ENCODE data around the gene ZNF836. TPM values are rescaled to one million over a fixed set of nuclear protein-coding genes. Genes with fewer than 3 reads are reported as not detected.
"Not testable (repeated sequence)": the region's sequence is repeated elsewhere in the genome, so short reads cannot be mapped to it uniquely, and the experiment has no call there.

The ZNF836 gene
- total and polyA plus RNA-seq, 9 of the 15 experiments (the other 6 are each of a cell fraction or from before 2014, with no cell fraction given), result 0.24 to 0.69 (median 0.64) TPM; not detected in 2

DNA sequence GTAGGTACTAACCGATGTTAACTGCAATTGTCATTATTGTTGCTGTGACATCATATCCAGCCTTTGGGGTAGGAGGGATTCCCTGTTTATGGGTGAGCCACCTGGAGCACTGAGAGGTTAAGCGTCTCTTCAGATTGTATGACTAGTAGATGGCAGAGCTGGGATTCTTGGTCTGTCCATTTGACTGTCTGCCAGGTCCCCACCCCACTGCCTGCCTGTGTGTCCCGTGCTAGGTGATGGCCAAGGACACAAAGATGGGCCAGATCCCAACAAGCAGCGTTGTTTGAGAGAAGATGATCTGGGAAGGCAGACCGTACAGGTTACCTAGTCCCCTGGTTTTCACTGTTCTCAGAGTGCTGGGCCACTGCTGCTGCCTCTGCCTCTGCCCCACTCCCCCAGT lies 35.1 kb upstream of the ZNF836 start:
- 0 out of 2 replicates have a peak, but pooled peaks cover 4% of the 10 kb centered on the region for H4K20me1 ChIP-seq (replicated peaks; ENCODE audit: control insufficient read depth, insufficient read depth, low read length)
- no peak overlapping the region for H3K4me2 ChIP-seq (ENCODE audit: insufficient read depth, low read length)
- peaks cover 0 to 5% of the 10 kb centered on the region in 2 experiments; a peak in 1 of 5 replicates for H3K4me1 ChIP-seq (replicated peaks in 1 of 2; ENCODE audit: control insufficient read depth in 2 of 2, insufficient read depth in 2 of 2, low read length in 2 of 2)
- H3K36me3 ChIP-seq (ENCODE audit: control insufficient read depth, insufficient read depth, low read length), result peaks cover 92% of the 10 kb centered on the region
- no TSS peak for BruUV-seq (replicated peaks)
- DNase-seq (ENCODE audit: extremely low read depth in 1 of 4, low spot score in 3 of 4), result no peak
- TF ChIP-seq BRCA1 (IDR thresholded peaks at IDR 0.05), result no peak
- no peak for TF ChIP-seq BRCA1 (CRISPR knock-in tag; IDR thresholded peaks at IDR 0.05)
- TF ChIP-seq FOXM1 (IDR thresholded peaks at IDR 0.05; ENCODE audit: low read depth), result no peak
- TF ChIP-seq FOXM1 (CRISPR knock-in tag; IDR thresholded peaks at IDR 0.05; ENCODE audit: low read depth), result no peak
- TF ChIP-seq KAT2B (IDR thresholded peaks at IDR 0.05; ENCODE audit: low read depth, low read length), result no peak
- no peak for TF ChIP-seq LARP7 (IDR thresholded peaks at IDR 0.05)
- TF ChIP-seq, protein P1, sequence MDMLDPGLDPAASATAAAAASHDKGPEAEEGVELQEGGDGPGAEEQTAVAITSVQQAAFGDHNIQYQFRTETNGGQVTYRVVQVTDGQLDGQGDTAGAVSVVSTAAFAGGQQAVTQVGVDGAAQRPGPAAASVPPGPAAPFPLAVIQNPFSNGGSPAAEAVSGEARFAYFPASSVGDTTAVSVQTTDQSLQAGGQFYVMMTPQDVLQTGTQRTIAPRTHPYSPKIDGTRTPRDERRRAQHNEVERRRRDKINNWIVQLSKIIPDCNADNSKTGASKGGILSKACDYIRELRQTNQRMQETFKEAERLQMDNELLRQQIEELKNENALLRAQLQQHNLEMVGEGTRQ (CRISPR knock-in tag; IDR thresholded peaks at IDR 0.05), result no peak
- TF ChIP-seq, protein P2, sequence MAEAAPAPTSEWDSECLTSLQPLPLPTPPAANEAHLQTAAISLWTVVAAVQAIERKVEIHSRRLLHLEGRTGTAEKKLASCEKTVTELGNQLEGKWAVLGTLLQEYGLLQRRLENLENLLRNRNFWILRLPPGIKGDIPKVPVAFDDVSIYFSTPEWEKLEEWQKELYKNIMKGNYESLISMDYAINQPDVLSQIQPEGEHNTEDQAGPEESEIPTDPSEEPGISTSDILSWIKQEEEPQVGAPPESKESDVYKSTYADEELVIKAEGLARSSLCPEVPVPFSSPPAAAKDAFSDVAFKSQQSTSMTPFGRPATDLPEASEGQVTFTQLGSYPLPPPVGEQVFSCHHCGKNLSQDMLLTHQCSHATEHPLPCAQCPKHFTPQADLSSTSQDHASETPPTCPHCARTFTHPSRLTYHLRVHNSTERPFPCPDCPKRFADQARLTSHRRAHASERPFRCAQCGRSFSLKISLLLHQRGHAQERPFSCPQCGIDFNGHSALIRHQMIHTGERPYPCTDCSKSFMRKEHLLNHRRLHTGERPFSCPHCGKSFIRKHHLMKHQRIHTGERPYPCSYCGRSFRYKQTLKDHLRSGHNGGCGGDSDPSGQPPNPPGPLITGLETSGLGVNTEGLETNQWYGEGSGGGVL (CRISPR knock-in tag; IDR thresholded peaks at IDR 0.05), result no peak
- TF ChIP-seq GTF2F1 (IDR thresholded peaks at IDR 0.05; ENCODE audit: low read depth, low read length), result no peak
- no peak for TF ChIP-seq BCOR (IDR thresholded peaks at IDR 0.05)
- no peak for TF ChIP-seq ESRRB (CRISPR knock-in tag; IDR thresholded peaks at IDR 0.05; ENCODE audit: borderline replicate concordance)
- H3K4me3 ChIP-seq, result no peak overlapping the region
- no peak for FAIRE-seq
- H3K9me1 ChIP-seq (ENCODE audit: control insufficient read depth, insufficient read depth, low read length), result no peaks in the 10 kb centered on the region
- peaks cover 32% of the 10 kb centered on the region for H3K79me2 ChIP-seq (ENCODE audit: control insufficient read depth, insufficient read depth, low read length)
- no peak for ATAC-seq
- H2AFZ ChIP-seq (ENCODE audit: low read depth, low read length), result no peak overlapping the region
- H3K27ac ChIP-seq (ENCODE audit: extremely low read depth, low read depth, low read length), result no peak overlapping the region
- in situ Hi-C loops (cut with MboI) (no loop called here), intact Hi-C loops (cut with micrococcal nuclease) (no loop called here)
- peak overlapping the region in 1 of 2 experiments; percentile 50; a peak in 1 of 4 replicates for H3K9ac ChIP-seq (ENCODE audit: insufficient read depth in 1 of 2, low read depth in 2 of 2, low read length in 2 of 2)
- H3K9me3 ChIP-seq (replicated peaks; ENCODE audit: control insufficient read depth, insufficient read depth, low read depth, low read length), result no peaks in the 10 kb centered on the region
- WGBS (ENCODE audit: insufficient coverage, low coverage, missing lambda C conversion rate), result 91% methylated on average over 5 of the region's 5 CpGs
- no peaks in the 10 kb centered on the region for H3K27me3 ChIP-seq (ENCODE audit: control insufficient read depth in 2 of 2, insufficient read depth in 2 of 2, low read length in 2 of 2)
- CTCF ChIA-PET (ENCODE audit: low intra/inter-chr PET ratio), result no interaction called here
- POLR2A ChIA-PET, result no interaction called here

DNA sequence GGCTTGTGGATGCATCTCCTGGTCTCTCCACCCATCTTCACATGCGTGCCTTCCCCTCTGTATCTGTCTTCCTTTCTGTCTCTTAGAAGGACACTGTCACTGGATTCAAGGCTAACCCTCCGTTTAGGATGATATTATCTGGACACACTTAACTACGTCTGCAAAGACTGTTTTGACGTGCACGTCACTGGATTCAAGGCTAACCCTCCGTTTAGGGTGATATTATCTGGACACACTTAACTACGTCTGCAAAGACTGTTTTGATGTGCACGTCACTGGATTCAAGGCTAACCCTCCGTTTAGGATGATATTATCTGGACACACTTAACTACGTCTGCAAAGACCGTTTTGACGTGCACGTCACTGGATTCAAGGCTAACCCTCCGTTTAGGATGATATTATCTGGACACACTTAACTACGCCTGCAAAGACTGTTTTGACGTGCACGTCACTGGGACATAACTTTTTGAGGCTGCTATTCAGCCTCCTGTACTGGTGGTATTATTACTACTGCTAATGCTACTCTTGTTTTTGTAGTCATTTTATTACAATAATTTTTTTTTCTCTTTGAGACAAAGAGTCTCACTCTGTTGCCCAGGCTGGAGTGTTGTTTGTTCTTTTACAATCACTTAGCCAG lies 29.5 kb upstream of the ZNF836 start:
- H3K27me3 ChIP-seq (ENCODE audit: control insufficient read depth in 2 of 2, insufficient read depth in 2 of 2, low read length in 2 of 2); H3K9me1 ChIP-seq (ENCODE audit: control insufficient read depth, insufficient read depth, low read length); H3K27ac ChIP-seq (ENCODE audit: extremely low read depth, low read depth, low read length); DNase-seq (ENCODE audit: extremely low read depth in 1 of 4, low spot score in 3 of 4); ATAC-seq; FAIRE-seq; H2AFZ ChIP-seq (ENCODE audit: low read depth, low read length); H4K20me1 ChIP-seq (replicated peaks; ENCODE audit: control insufficient read depth, insufficient read depth, low read length); H3K4me2 ChIP-seq (ENCODE audit: insufficient read depth, low read length); H3K4me1 ChIP-seq (replicated peaks in 1 of 2; ENCODE audit: control insufficient read depth in 2 of 2, insufficient read depth in 2 of 2, low read length in 2 of 2); in situ Hi-C loops (cut with MboI); H3K9ac ChIP-seq (ENCODE audit: insufficient read depth in 1 of 2, low read depth in 2 of 2, low read length in 2 of 2); BruUV-seq (replicated peaks); intact Hi-C loops (cut with micrococcal nuclease); H3K4me3 ChIP-seq; CTCF ChIA-PET (ENCODE audit: low intra/inter-chr PET ratio); H3K9me3 ChIP-seq (replicated peaks; ENCODE audit: control insufficient read depth, insufficient read depth, low read depth, low read length): not testable (repeated sequence)
- 69% methylated on average over 16 of the region's 17 CpGs for WGBS (ENCODE audit: insufficient coverage, low coverage, missing lambda C conversion rate)
- POLR2A ChIA-PET, result interaction anchor here (0.5 to 1.7 kb wide), 3 partner anchors 19 to 540 kb away, joined by 3 to 5 read pairs (median 4); no protein-coding TSS in a partner anchor
- Histone ChIP-seq H3K36me3 (ENCODE audit: control insufficient read depth, insufficient read depth, low read length) (peaks cover 94% of the 10 kb centered on the region), H3K79me2 (ENCODE audit: control insufficient read depth, insufficient read depth, low read length) (peaks cover 76% of the 10 kb centered on the region)

All from K562 (cell line).